Common myeloid progenitor, CD34-positive (primary cell): Measurements from ENCODE around the gene KCNG2.

ENCODE experiments used
- CTCF ChIA-PET: fragments of 350-600 bp; sonication (Branson Sonifier 250); formaldehyde crosslinking; loops from one replicate; lab custom pipeline; 2021; ENCODE audit warnings: antibody characterized with exemption; lab: Charles Lee
- POLR2A ChIA-PET: fragments of 350-600 bp; sonication (Branson Sonifier 250); formaldehyde crosslinking; loops from one replicate; lab custom pipeline; 2021; ENCODE audit warnings: antibody characterized with exemption; lab: Charles Lee
- DNase-seq, 3 donors: peaks; one replicate each; pipeline versions ENCODE4 v3.0.0 to v3.0.0-alpha.2; 2013
- H3K27ac ChIP-seq, 2 experiments: 1 replicate in 1 of 2; 2 replicates in 1 of 2; pipeline ENCODE4 v1.7.0; 2013; ENCODE audit warnings: inconsistent platforms in 2 of 2, low read length in 2 of 2, mild to moderate bottlenecking in 2 of 2, low read depth in 1 of 2, moderate library complexity in 1 of 2; ENCODE audit not compliant: severe bottlenecking in 2 of 2, insufficient read depth in 1 of 2, poor library complexity in 1 of 2
- H3K27me3 ChIP-seq, 5 experiments: replicated peaks in 2 of 5; 1 replicate in 3 of 5; 2 replicates in 2 of 5; pipeline versions ENCODE4 v1.6.1 to v1.7.0; 2013; ENCODE audit warnings: low read length in 4 of 5, mild to moderate bottlenecking in 2 of 5, moderate library complexity in 2 of 5, inconsistent platforms in 1 of 5; ENCODE audit not compliant: insufficient read depth in 5 of 5, control insufficient read depth in 4 of 5
- H3K36me3 ChIP-seq, 4 experiments: 1 replicate in 2 of 4; 2 replicates in 2 of 4; pipeline versions ENCODE4 v1.6.1 to v1.7.0; 2013; ENCODE audit warnings: low read length in 3 of 4, control low read depth in 1 of 4, mild to moderate bottlenecking in 1 of 4; ENCODE audit not compliant: control insufficient read depth in 4 of 4, insufficient read depth in 4 of 4
- H3K4me1 ChIP-seq, 4 experiments: 1 replicate in 3 of 4; 2 replicates in 1 of 4; pipeline versions ENCODE4 v1.6.1 to v1.7.1; 2013; ENCODE audit warnings: low read length in 3 of 4, mild to moderate bottlenecking in 3 of 4, control low read depth in 1 of 4, inconsistent platforms in 1 of 4, moderate library complexity in 1 of 4; ENCODE audit not compliant: control insufficient read depth in 4 of 4, insufficient read depth in 4 of 4; ENCODE audit errors: control extremely low read depth in 1 of 4
- H3K4me3 ChIP-seq, 7 experiments: 1 replicate in 4 of 7; 2 replicates in 3 of 7; pipeline versions ENCODE4 v1.5.1 to v1.7.0; 2013; ENCODE audit warnings: mild to moderate bottlenecking in 7 of 7, low read length in 6 of 7, moderate library complexity in 6 of 7, inconsistent platforms in 2 of 7, low read depth in 2 of 7, control low read depth in 1 of 7; ENCODE audit not compliant: insufficient read depth in 4 of 7, control insufficient read depth in 1 of 7; ENCODE audit errors: extremely low read depth in 1 of 7
- H3K9me3 ChIP-seq, 5 experiments: 1 replicate in 4 of 5; 2 replicates in 1 of 5; pipeline versions ENCODE4 v1.6.1 to v1.7.1; 2013; ENCODE audit warnings: low read length in 4 of 5, mild to moderate bottlenecking in 2 of 5, inconsistent platforms in 1 of 5, low read depth in 1 of 5, moderate library complexity in 1 of 5; ENCODE audit not compliant: control insufficient read depth in 4 of 5, insufficient read depth in 2 of 5; ENCODE audit errors: control extremely low read depth in 1 of 5
- WGBS: methylation state at CpG from one replicate; pipeline ENCODE4 v1.1.5; 2013; ENCODE audit not compliant: insufficient coverage; 5-methylcytosine and 5-hydroxymethylcytosine counted together

The KCNG2 gene

DNA sequence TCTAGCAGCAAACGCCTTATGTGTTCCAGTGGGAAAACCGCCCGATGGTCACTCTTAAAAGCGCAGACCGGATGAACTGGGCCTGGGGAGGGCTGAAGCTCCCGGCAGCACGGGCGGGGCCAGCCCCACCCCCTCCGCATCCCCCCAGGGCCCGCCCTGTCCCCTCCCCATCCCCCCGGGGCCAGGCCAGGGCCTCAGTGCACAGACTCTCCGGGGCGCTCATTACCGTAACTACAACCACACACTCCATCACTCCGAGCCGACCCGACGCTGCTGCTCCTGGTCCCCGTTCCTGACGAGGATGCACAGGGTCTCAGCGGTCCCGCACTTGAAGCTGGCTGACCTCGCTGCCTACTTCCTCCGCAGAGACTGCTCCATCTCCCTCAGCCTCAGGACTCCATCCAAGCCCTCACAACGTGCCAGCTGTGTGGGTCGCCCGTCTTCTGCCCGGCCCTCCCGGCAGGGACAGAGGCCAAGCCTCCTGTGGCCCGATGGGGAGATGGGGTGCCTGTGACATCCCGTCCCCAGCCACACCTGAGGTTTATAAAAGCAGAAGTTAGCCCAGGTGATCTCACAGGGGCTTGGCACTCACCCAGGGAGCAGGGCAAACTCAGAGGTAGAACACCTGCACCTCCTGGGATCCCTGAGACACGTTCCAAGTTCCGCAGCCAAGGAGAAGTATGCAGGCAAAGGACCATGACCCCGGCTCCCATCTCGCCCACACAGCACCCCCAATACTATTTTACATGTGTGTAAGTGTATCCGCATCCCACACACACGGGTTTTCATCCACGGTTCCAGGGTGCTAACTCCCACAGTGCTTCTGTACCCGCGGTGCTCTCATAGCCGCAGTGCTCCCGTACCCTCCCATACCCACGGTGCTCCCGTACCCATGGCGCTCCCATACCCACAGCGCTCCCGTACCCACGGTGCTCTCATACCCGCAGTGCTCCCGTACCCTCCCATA lies 117.7 kb downstream of the KCNG2 start:
- H3K9me3 ChIP-seq = peaks cover 0 to 32% (median 23%) of the 10 kb centered on the region in 5 experiments
- WGBS = 95% methylated on average over 35 of the region's 50 CpGs
- H3K4me1 ChIP-seq = no peaks in the 10 kb centered on the region
- DNase-seq = no peak
- ChIA-PET CTCF (interaction anchor here (0.6 kb wide), 1 partner anchor 8 kb away, joined by 3 read pairs; no protein-coding TSS in a partner anchor), POLR2A (no interaction called here)
- peaks cover 19 to 78% (median 52%) of the 10 kb centered on the region in 4 experiments for H3K36me3 ChIP-seq
- H3K27ac ChIP-seq = no peak overlapping the region
- no peak overlapping the region for H3K4me3 ChIP-seq
- H3K27me3 ChIP-seq = no peaks in the 10 kb centered on the region

GRCh38 chr18:79916128-79916494 lies 118.4 kb downstream of the KCNG2 start:
- no peaks in the 10 kb centered on the region for H3K4me1 ChIP-seq
- peaks cover 19 to 72% (median 49%) of the 10 kb centered on the region in 4 experiments for H3K36me3 ChIP-seq
- no peak overlapping the region for H3K4me3 ChIP-seq
- H3K9me3 ChIP-seq = peaks cover 0 to 32% (median 23%) of the 10 kb centered on the region in 5 experiments
- no peaks in the 10 kb centered on the region for H3K27me3 ChIP-seq
- ChIA-PET POLR2A (no interaction called here), CTCF (interaction anchor here (1.4 to 1.6 kb wide), 3 partner anchors 9 to 14 kb away, joined by 3 read pairs; no protein-coding TSS in a partner anchor)
- DNase-seq = no peak
- WGBS = 96% methylated on average over 15 of the region's 26 CpGs
- H3K27ac ChIP-seq = no peak overlapping the region

- peaks cover 19 to 68% (median 49%) of the 10 kb centered on the region in 4 experiments for H3K36me3 ChIP-seq
- H3K27me3 ChIP-seq = no peaks in the 10 kb centered on the region
- peaks cover 0 to 32% (median 23%) of the 10 kb centered on the region in 5 experiments for H3K9me3 ChIP-seq
- no peak for DNase-seq
- ChIA-PET POLR2A (interaction anchor here (0.8 kb wide), 1 partner anchor 10 kb away, joined by 3 read pairs; no protein-coding TSS in a partner anchor), CTCF (interaction anchor here (1.1 to 1.6 kb wide), 4 partner anchors 9 to 14 kb away, joined by 3 read pairs; no protein-coding TSS in a partner anchor)
- WGBS = 96% methylated on average over 16 of the region's 24 CpGs
- H3K4me1 ChIP-seq = no peaks in the 10 kb centered on the region
- H3K4me3 ChIP-seq = no peak overlapping the region
- no peak overlapping the region for H3K27ac ChIP-seq
Measured at GRCh38 chr18:79916546-79917168, 118.9 kb downstream of the KCNG2 start.

DNA sequence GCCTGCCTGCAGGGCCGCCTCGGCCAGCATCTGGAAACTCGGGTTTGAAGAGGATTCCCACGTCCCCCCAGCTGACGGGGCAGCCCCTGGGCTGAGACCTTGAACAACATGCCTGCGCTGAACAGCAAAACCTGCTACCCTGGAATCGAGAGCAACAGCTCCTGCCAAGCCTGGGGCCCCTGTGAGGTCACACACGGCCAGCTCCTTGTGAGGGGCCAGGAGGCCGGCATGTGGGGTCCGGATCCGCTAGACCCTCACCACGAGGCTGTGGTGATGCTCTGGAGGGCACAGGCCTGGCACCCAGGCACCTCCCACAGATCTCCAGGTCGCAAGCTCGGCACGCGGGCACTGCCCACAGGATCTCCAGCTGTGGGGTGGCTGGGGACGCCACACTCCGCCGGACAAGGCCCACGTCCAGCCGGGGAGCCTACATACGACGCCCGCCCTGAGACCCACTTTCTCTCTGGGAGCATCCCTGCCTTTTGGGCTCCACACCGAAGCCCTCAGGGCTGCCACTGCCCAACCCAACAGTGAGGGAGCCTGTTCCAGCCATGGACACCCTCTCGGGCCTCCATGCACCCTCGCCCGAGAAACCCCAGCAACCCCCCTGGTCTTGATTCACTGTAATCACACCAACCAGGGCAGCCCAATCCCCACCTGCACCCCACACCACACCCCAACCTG lies 119.6 kb downstream of the KCNG2 start:
- H3K36me3 ChIP-seq = peaks cover 19 to 69% (median 53%) of the 10 kb centered on the region in 4 experiments
- DNase-seq = no peak
- no peaks in the 10 kb centered on the region for H3K27me3 ChIP-seq
- H3K4me1 ChIP-seq = no peaks in the 10 kb centered on the region
- no peak overlapping the region for H3K4me3 ChIP-seq
- no peak overlapping the region for H3K27ac ChIP-seq
- WGBS = 97% methylated on average over 28 of the region's 28 CpGs
- CTCF ChIA-PET = interaction anchor here (1.1 to 1.6 kb wide), 4 partner anchors 8 to 15 kb away, joined by 3 read pairs; no protein-coding TSS in a partner anchor
- peaks cover 0 to 32% (median 23%) of the 10 kb centered on the region in 5 experiments for H3K9me3 ChIP-seq
- POLR2A ChIA-PET = interaction anchor here (0.8 kb wide), 1 partner anchor 9 kb away, joined by 3 read pairs; no protein-coding TSS in a partner anchor

GRCh38 chr18:79917853-79918614 lies 120.3 kb downstream of the KCNG2 start:
- no peak for DNase-seq
- H3K4me1 ChIP-seq = no peaks in the 10 kb centered on the region
- ChIA-PET POLR2A (no interaction called here), CTCF (interaction anchor here (1.1 to 1.6 kb wide), 3 partner anchors 7 to 12 kb away, joined by 3 read pairs; no protein-coding TSS in a partner anchor)
- no peaks in the 10 kb centered on the region for H3K27me3 ChIP-seq
- peaks cover 19 to 64% (median 49%) of the 10 kb centered on the region in 4 experiments for H3K36me3 ChIP-seq
- WGBS = 99% methylated on average over 17 of the region's 25 CpGs
- H3K9me3 ChIP-seq = peaks cover 0 to 32% (median 23%) of the 10 kb centered on the region in 5 experiments
- H3K4me3 ChIP-seq = no peak overlapping the region
- H3K27ac ChIP-seq = no peak overlapping the region

DNA sequence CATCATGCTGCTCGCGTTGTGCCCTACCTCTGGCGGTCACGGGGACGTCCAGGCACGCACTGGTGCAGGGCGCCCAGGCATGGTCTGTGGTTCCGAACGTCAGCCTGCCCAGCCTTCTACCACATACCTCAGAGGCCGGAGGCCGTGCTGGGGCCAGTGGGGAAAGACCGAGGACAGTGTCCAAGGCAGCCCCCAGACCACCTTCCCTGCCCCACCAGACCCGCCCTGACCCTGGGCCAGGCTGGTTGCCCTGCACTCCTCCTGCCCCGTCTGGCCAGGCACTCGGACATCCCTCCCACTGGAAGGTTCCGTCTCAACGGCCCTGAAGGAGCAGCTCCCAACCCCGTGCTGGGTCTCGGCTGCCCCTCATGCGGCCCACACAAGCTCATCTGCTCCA lies 120.9 kb downstream of the KCNG2 start:
- ChIA-PET POLR2A (no interaction called here), CTCF (no interaction called here)
- Histone ChIP-seq H3K4me1 (no peaks in the 10 kb centered on the region), H3K27ac (no peak overlapping the region), H3K27me3 (no peaks in the 10 kb centered on the region), H3K9me3 (peaks cover 0 to 33% (median 23%) of the 10 kb centered on the region in 5 experiments), H3K4me3 (no peak overlapping the region), H3K36me3 (peaks cover 22 to 66% (median 51%) of the 10 kb centered on the region in 4 experiments)
- 98% methylated on average over 15 of the region's 20 CpGs for WGBS
- no peak for DNase-seq
